Activated T-helper 1 cell treated with anti-CD3 and anti-CD28 coated beads, Interleukin-12 subunit alpha, Interleukin-12 subunit beta, Interleukin-2, Interleukin-4 antibody, amounts not matched to agents 30 ng/mL and 10 ng/mL and 1 ng/mL, durations not matched to agents 14 hours and 24 hours and 36 hours (primary cell): ENCODE results near the gene TP53INP2. TPM values are rescaled to one million over a fixed set of nuclear protein-coding genes. Genes with fewer than 3 reads are reported as not detected.

ENCODE experiments used
- DNase-seq: peaks from one replicate; pipeline ENCODE4 v3.0.0; 2021; ENCODE audit warnings: low spot score
- H3K27ac Mint-ChIP-seq: one replicate; pipeline ENCODE4 v1.8.0; 2021; ENCODE audit warnings: mild to moderate bottlenecking, mixed read lengths
- H3K27me3 Mint-ChIP-seq: one replicate; pipeline ENCODE4 v1.8.0; 2022; ENCODE audit warnings: mild to moderate bottlenecking, moderate library complexity, mixed read lengths; ENCODE audit not compliant: insufficient read depth
- H3K36me3 Mint-ChIP-seq: one replicate; pipeline ENCODE4 v1.8.0; 2021; ENCODE audit warnings: low read depth, mixed read lengths
- H3K4me1 Mint-ChIP-seq: one replicate; pipeline ENCODE4 v1.8.0; 2021; ENCODE audit warnings: low read depth, mixed read lengths
- H3K4me3 Mint-ChIP-seq: one replicate; pipeline ENCODE4 v1.8.0; 2021; ENCODE audit warnings: mild to moderate bottlenecking, moderate library complexity, mixed read lengths
- H3K9me3 Mint-ChIP-seq: one replicate; pipeline ENCODE4 v1.8.0; 2021; ENCODE audit warnings: mixed read lengths
- intact Hi-C: fragments of 100-400 bp; cut with micrococcal nuclease; formaldehyde crosslinking; loops from one replicate; pipeline ENCODE4 v1.15.1; 2024
- total RNA-seq: library from RNA; stranded (reverse); gene quantifications from 2 replicates; pipeline ENCODE4 v1.2.3, GENCODE V29; 2022

The TP53INP2 gene
- total RNA-seq, 1 donor from 2014 or later, result 3.5 TPM

- no peak for DNase-seq
Observed at GRCh38 chr20:34750484-34750883, 46.3 kb downstream of the TP53INP2 start.

GRCh38 chr20:34751453-34751852, 47.3 kb downstream of the TP53INP2 start:
- no peak overlapping the region for H3K27ac Mint-ChIP-seq

More at GRCh38 chr20:34750484-34750883, 46.3 kb downstream of the TP53INP2 start:
- Mint-ChIP-seq H3K4me1 (peaks cover 9% of the 10 kb centered on the region), H3K27me3 (no peaks in the 10 kb centered on the region), H3K36me3 (peaks cover 23% of the 10 kb centered on the region), H3K4me3 (no peak overlapping the region), H3K27ac (no peak overlapping the region), H3K9me3 (no peaks in the 10 kb centered on the region)
- intact Hi-C loops, result no loop called here

GRCh38 chr20:34753706-34754461, 49.7 kb downstream of the TP53INP2 start:
- peaks cover 38% of the 10 kb centered on the region for H3K36me3 Mint-ChIP-seq
- no peak overlapping the region for H3K27ac Mint-ChIP-seq
- H3K9me3 Mint-ChIP-seq, result no peaks in the 10 kb centered on the region
- no peak overlapping the region for H3K4me3 Mint-ChIP-seq
- no peaks in the 10 kb centered on the region for H3K4me1 Mint-ChIP-seq
- H3K27me3 Mint-ChIP-seq, result no peaks in the 10 kb centered on the region
- no peak for DNase-seq
- intact Hi-C loops, result no loop called here

More at GRCh38 chr20:34751453-34751852, 47.3 kb downstream of the TP53INP2 start:
- DNase-seq, result no peak
- no peaks in the 10 kb centered on the region for H3K9me3 Mint-ChIP-seq
- intact Hi-C loops, result no loop called here
- H3K36me3 Mint-ChIP-seq, result peaks cover 22% of the 10 kb centered on the region
- peaks cover 9% of the 10 kb centered on the region for H3K4me1 Mint-ChIP-seq
- H3K27me3 Mint-ChIP-seq, result no peaks in the 10 kb centered on the region
- no peak overlapping the region for H3K4me3 Mint-ChIP-seq

GRCh38 chr20:34754611-34755010, 50.5 kb downstream of the TP53INP2 start:
- H3K36me3 Mint-ChIP-seq, result peaks cover 40% of the 10 kb centered on the region
- no peak overlapping the region for H3K4me3 Mint-ChIP-seq
- no peaks in the 10 kb centered on the region for H3K9me3 Mint-ChIP-seq
- H3K27ac Mint-ChIP-seq, result no peak overlapping the region
- DNase-seq, result no peak
- H3K4me1 Mint-ChIP-seq, result no peaks in the 10 kb centered on the region
- intact Hi-C loops, result no loop called here
- no peaks in the 10 kb centered on the region for H3K27me3 Mint-ChIP-seq

- no peak overlapping the region for H3K27ac Mint-ChIP-seq
- intact Hi-C loops, result no loop called here
- H3K27me3 Mint-ChIP-seq, result no peaks in the 10 kb centered on the region
- H3K4me1 Mint-ChIP-seq, result no peaks in the 10 kb centered on the region
- no peak for DNase-seq
- H3K4me3 Mint-ChIP-seq, result no peak overlapping the region
- peaks cover 38% of the 10 kb centered on the region for H3K36me3 Mint-ChIP-seq
- H3K9me3 Mint-ChIP-seq, result no peaks in the 10 kb centered on the region
Observed at GRCh38 chr20:34755367-34755766, 51.2 kb downstream of the TP53INP2 start.

GRCh38 chr20:34762031-34762555, 57.9 kb downstream of the TP53INP2 start:
- Mint-ChIP-seq H3K9me3 (no peaks in the 10 kb centered on the region), H3K4me1 (no peaks in the 10 kb centered on the region), H3K4me3 (no peak overlapping the region), H3K27me3 (no peaks in the 10 kb centered on the region), H3K27ac (no peak overlapping the region), H3K36me3 (peaks cover 39% of the 10 kb centered on the region)
- intact Hi-C loops, result no loop called here
- no peak for DNase-seq

Other genes starting within 250 kb of the TP53INP2 start
- gene DYNLRB1, start 187.9 kb upstream of the TP53INP2 start, total RNA-seq, result 92.0 and 104 TPM in 2 replicates
- gene MAP1LC3A, start 145.6 kb upstream of the TP53INP2 start, total RNA-seq, result 6.1 and 7.3 TPM in 2 replicates
- 24.8 and 25.9 TPM in 2 replicates for gene PIGU, start 27.3 kb upstream of the TP53INP2 start, total RNA-seq
- 25.5 and 29.1 TPM in 2 replicates for gene NCOA6, start 121.3 kb downstream of the TP53INP2 start, total RNA-seq
- 12.5 and 13.7 TPM in 2 replicates for gene GGT7, start 168.5 kb downstream of the TP53INP2 start, total RNA-seq
- gene ACSS2, start 172.3 kb downstream of the TP53INP2 start, total RNA-seq, result 38.0 and 45.3 TPM in 2 replicates